HEK293T (cell line): ENCODE measurements around the gene EIF4G3.

Experiments used
- BHLHE40 ChIP-seq: fragments of 450-650 bp; IDR thresholded peaks from 2 replicates; pipeline ENCODE4 v1.6.1; 2016; ENCODE audit warnings: mild to moderate bottlenecking, moderate library complexity, borderline replicate concordance
- FOXM1 ChIP-seq: fragments of 450-650 bp; IDR thresholded peaks from 2 replicates; pipeline ENCODE4 v1.6.1; 2017; ENCODE audit warnings: mild to moderate bottlenecking, borderline replicate concordance
- NFRKB ChIP-seq: fragments of 450-650 bp; IDR thresholded peaks from 2 replicates; pipeline ENCODE4 v1.6.1; 2016; ENCODE audit warnings: mild to moderate bottlenecking, moderate library complexity
- SUZ12 ChIP-seq: fragments of 450-650 bp; IDR thresholded peaks from 2 replicates; pipeline ENCODE4 v1.6.1; 2016; ENCODE audit warnings: mild to moderate bottlenecking
- ZNF384 ChIP-seq: fragments of 450-650 bp; IDR thresholded peaks from 2 replicates; pipeline ENCODE4 v1.6.1; 2016

- no peak for TF ChIP-seq SUZ12
- no peak for TF ChIP-seq BHLHE40
- TF ChIP-seq FOXM1 = no peak
- TF ChIP-seq ZNF384 = no peak
- no peak for TF ChIP-seq NFRKB
Observed at GRCh38 chr1:21175324-21175669, 1.4 kb downstream of the EIF4G3 start.
